GM18499 (cell line): ENCODE data around the gene HOXC9.
"Not testable (repeated sequence)": the region's sequence is repeated elsewhere in the genome, so short reads cannot be mapped to it uniquely, and the experiment has no call there.

ENCODE experiments used
- ATAC-seq: cut with Tn5 transposase; IDR thresholded peaks from one replicate; pipeline ENCODE4 v1.9.1; 2021; ENCODE audit warnings: moderate number of reproducible peaks; ENCODE audit not compliant: insufficient read depth, unreplicated experiment

Gene HOXC9

DNA sequence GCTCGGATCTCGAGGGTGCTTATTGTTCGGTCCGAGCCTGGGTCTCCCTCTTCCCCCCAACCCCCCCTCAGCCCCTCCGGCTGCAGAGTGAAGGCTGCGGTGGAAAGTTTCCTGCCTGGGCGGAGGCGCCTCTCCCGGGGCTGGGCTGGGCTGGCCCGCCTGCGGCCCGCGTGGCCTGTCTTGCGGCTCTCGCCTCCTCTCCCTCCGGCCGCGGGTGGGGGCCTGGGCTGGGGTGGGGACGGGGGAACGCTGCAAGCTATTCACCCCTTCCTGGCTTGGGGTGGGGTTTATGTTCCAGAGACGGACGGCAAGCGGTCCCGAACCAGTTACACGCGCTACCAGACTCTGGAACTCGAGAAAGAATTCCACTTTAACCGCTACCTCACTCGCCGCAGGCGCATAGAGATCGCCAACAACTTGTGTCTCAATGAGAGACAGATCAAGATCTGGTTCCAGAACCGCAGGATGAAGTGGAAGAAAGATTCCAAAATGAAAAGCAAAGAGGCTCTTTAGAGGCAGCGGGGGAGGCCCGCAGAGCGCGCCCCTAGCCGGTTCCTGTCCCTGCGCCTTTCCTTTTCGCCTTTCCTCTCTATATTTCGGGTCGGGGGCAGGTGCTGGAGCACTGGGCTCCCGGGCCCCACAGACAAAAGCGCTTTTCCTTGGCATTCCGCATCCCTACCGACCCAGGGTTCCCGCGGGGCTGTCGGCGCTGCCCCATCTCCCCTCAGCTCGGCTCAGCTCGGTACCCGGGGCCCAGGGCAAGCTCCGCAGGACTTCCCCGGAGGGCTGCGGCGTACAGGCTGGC, 34.2 kb downstream of the HOXC9 start:
- no peak for ATAC-seq

DNA sequence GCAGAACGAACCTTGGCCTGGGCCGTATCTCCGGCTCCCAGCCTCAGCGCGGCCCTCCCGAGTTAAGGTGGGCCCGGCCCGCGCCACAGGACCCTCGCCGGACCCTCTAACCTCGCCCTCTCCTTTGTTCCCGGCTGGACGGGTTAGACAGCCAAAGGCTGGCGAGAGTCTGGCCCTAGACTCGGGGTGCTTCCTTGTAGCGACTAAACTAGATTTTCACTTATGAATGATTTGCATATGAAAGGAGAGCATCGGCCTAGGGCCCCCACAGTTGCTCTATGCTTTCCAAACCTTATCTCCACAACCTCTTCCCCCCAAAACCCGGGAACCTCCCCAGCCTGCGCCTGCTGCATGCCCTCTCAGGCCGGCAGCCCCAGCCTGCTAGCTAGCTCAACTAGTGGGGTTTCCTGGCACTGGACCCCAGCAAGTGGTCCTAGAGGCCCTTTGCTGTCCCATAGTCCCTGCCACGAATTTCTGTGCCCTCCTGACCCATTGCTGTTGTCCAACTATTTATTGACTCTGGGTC, 34.9 kb downstream of the HOXC9 start:
- no peak for ATAC-seq

DNA sequence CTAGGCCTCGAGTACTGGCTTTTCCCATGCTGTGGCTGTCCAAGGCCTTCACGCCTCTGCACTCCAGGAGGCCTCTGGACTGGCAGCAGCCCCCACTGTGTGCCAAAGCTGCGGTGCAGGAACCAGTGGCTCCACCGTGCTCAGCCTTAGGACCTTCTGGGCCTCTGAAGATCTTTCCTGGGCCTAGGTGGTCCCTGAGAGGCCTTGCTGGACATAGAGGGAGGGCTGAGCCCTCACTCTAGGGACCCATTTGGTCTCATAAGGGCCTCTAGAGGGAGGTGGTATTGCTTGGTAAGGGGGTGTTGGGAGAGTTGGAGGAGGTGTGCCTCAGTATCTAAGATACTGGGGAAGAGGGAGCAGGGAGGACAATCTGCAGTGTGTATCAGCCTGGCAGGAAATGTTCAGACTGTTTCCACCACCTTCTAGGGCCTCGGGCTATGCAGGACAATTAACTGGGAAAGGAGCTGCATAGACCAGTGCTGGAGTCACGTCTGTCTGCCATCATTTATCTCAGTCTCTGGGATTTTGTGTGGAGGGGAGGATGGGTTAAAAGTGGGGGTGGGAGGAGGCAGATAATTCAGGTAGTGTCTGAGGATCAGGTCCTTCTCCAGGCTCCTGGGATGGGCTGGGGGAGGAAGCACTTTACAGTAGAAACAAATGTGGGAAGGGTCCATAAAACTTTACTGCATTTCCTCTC, 35.8 kb downstream of the HOXC9 start:
- ATAC-seq: no peak

DNA sequence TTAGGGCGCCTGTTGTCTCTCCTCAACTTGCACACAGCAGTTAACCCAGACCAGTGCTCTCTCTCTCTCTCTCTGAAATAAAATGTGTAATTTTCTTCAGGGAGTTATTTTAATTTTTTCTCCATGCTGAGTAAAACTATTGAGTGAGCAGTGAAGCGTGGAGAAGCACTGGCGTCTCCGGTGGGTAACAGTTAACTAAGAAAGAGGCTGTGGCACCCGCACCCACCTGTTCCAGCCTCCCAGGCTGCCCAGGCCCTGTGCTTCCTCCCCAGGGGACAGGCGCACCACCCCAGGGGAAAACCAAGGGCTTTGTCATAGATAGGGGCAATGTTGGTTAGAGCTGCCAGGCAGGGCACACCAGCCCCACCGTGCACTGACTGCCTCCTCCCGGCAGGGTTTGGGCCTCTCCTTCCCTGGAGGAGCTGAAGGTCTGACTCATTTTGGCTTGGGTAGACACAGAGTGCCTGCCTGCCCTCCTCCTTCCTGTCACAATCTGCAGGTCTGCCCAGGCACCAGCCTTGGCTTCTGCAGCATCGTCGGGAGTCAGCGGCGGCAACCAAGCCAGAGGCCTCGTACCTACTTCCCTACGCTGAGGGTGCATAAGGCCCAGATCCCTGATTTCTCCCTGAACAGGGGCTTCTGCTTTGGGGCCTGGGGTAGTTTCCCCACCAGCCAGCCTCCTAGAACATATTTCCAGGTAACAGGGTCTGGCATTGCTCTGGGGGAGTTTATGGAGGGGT, 36.8 kb downstream of the HOXC9 start:
- no peak for ATAC-seq

DNA sequence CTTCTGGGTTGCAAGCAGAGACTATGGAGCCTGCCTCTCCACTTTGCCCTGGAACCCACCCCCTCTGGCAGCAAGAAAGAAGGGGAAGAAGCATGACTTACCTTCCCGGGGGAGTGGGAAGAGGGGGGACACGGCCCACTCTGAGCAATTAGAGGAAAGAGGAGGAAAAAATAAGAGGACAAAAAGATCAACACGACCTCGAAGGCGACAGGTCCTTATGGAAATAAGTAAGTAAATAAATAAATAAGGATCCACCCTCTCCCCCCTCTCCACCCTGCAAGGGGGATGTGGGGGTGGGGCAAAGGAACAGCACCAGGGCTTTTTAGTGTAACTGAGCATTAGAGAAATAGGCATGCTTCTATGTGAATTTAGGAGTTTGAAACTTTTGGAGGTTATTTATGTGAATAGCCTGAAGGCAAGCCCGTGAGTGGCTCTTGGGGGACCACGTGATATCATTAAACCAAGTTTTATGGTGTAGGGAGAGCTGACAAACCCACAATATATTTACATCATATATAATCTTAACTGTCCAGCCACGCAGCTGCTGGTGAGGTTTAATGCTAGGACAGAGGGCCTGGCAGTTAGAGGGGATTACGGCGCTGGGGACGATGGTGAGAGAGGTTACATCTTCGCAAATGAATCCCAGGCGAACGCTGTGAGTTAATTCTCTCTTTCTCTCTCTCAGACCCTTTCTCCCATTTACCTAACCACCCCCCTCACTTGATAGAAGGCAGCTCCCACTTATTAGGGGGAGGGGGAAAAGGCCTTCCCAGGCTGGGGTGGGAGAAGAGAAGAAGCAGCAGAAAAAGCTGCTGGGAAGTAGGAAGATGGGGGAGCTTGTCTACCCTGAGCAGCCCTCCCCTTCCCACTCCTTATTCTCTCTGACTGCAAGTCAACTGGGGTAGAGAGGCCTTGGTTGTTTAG, 37.7 kb downstream of the HOXC9 start:
- ATAC-seq: no peak

DNA sequence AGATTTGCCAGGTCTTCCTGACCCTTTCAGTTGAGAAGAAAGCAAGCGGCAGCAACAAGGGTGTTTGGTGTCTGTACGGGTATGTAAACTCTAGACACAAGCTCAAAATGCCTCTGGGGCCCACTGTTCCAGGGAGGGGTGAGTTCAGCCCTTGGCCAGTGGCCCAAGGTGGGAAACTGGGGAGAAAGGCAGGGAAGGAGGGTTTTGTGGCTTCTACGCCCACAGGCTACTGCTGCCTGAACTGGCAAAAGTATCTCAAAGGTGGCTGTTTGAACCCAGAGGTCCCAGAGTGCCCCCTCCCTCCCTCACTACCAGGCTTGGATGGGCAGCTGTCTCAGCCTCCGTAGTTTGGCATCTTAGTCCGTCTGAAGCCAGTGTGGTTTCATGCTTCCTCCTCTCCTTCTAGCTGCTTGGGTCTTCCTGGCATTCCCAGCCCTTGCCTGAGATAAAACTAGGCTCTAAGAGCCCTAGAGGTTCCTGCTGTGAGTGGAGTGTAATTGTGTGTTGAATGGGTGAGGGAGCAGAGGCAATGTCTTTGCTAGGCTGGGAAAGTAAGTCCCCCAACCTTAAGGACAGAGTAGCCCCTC, 38.4 kb downstream of the HOXC9 start:
- no peak for ATAC-seq

DNA sequence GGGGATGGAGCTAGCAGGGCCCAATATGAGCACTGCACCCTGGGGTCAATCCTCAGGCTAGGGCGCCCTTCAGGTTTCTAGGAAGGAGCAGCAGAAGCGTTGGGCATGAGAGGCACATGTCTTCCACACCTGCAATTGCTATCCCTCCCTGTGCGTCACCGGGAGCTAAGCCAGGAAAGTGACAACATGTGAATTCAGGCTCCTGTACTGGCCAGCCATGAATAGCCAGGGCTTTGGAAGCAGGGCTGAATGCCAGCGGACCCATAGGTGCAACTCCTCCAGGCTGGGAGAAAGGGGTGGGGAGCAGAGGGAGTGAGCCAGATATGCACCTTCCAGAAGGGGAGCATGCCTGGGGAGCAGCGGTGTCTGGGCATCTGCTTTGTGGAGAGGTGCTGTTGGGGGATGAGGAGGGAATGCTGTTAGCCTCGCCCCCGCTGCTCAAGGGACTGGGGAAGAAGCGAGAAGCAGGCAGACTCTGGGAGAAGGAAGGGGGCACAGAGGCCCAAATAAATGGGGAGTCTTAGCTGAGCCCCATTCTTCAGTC, 39.0 kb downstream of the HOXC9 start:
- ATAC-seq: no peak

DNA sequence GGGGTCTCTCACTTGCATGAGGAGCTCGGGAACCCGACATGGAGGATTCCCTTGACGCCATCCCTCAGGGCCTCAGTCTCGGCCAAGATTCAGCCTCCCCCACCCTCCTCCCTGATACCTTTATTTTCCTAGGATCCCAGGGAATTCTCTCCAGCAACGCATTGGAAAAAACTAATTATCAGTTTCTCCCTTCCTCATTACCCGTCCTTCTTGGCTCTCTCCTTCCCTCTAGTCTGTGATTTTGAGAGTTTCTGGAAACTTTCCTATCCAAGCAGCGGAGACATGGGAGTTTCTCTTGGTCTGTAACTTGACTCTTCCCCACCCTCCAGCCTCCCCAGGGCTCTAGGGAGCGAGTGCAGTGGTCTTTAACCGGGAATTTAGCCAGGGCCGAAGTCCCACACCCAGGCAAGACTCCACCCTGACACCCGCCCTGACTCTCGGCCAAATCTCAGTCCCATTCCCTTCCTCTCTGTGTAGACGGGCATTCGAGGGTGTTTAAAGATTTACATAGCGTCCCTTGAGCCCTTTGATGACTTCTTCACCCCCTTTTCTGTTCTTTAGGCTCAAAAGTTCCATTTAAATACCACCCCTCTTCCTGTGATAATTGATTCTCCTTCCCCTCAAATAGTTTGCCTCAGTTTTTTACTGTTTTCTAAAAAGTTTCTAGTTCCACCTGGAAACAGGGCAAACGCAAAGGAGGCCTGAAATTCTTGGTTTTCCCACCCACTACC, 39.6 kb downstream of the HOXC9 start:
- ATAC-seq: no peak

DNA sequence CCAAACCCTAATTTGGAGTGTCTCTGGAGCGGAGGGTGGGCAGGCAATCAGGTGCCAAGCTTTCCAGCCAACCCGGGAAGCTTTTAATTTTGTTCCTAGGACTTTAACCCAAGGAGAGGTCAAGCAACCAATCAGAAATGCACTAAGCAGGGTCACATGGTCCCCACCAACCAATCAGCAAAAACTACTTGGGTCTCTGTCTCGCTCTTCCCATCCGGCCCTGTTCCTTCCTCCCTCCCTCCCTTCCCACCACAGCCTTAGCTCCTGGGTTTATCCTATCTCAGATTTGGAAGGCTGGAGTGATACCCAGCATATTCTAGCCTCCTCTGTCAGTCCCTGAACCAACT, 40.2 kb downstream of the HOXC9 start:
- ATAC-seq: no peak

DNA sequence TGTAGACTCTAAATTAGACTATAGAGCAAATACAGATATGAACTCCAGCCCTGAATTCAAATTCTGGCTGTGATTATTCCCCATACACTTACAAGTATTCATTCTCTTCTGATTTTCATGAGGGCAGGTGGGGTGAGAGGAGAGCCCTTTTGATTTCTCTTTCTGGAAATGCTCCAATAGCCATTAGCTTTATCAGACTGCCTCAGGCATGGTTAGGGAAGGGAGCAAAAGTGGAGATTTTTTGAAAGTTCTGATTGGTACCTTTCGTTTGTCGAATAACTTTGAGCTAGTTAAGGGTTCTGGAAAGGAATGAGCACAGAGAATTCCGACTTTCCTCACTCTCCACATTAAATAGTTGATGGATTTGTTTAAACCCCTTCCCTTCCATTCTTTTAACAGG, 40.7 kb downstream of the HOXC9 start:
- no peak for ATAC-seq

DNA sequence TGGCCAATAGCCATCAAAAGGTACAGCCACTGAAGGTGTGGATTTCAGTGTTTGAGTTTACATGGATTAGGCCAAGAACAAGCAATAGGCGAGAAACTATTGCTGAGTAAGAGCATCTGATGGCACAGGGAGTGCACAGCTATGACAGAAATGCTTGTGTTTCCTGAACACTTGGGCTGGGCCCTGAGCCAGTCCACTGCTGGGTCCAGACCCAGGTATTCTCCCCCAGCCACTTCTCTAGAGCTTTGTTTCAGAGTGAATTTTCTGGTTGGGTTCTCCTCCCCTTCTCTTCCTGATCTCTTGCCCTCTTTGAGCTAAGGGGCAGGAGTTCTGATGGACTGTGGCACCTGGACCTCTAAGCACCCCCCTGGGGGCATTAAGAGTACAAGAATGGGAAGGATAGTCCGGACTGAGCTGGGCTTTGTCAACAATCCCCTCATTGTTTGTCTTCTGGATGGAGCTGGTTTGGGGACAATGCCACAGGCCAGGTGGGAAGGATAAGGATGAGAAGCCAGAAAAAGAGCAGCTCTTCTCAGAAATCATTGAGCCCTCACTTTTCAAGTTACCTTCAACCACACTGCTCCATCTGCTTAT, 41.2 kb downstream of the HOXC9 start:
- no peak for ATAC-seq

DNA sequence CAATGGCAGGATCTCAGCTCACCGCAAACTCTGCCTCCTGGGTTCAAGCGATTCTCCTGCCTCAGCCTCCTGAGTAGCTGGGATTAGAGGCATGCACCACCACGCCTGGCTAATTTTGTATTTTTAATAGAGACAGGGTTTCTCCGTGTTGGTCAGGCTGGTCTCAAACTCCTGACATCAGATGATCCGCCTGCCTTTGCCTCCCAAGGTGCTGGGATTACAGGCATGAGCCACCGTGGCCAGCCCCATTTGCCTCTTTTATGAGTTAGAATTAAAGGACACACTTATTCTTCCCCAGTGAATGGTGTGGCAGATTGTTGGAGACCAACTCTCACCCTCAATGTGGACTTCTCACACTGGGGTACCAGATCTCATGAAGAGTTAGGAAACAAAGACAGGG, 42.1 kb downstream of the HOXC9 start:
- ATAC-seq: not testable (repeated sequence)

DNA sequence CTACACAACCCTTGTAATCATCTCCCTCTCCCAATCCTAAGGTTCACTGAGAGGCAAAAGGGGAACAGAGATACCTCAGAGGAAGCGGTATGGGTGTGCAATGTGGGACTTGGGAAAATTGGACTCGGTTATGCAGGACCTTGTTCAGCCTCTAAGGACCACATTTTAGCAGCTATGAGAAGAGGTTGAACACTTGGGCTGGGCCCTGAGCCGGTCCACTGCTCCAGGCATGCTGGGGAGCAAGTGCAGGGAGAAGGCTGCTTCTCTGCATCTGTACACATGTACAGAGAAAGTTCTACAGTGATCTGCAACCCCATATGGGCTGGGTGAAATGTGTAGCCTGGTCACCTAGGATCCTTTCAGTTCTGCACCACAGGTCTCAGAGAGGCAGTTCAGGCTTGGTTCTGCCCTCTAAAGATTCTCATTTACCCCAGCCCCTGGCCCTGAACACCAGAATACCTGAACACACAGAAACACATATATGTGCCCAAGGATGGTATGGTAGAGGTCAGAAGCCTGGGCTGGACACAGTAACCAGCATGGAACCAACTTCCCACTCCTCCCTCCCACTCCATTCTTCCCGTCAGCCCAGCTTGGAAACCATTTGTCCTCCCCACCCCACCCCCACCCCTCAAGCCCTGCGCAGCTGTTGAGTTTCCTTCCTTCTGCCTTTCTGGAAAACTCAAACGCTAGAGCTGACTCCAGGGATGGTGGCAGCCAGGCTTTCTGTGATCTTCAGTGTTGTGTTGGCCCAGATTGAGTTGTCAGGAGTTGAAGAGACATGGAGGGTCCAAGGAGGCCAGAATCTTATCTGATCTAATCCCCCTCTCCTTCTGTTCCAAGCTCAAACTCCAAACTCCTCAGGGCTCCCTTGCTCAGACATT, 43.3 kb downstream of the HOXC9 start:
- no peak for ATAC-seq

DNA sequence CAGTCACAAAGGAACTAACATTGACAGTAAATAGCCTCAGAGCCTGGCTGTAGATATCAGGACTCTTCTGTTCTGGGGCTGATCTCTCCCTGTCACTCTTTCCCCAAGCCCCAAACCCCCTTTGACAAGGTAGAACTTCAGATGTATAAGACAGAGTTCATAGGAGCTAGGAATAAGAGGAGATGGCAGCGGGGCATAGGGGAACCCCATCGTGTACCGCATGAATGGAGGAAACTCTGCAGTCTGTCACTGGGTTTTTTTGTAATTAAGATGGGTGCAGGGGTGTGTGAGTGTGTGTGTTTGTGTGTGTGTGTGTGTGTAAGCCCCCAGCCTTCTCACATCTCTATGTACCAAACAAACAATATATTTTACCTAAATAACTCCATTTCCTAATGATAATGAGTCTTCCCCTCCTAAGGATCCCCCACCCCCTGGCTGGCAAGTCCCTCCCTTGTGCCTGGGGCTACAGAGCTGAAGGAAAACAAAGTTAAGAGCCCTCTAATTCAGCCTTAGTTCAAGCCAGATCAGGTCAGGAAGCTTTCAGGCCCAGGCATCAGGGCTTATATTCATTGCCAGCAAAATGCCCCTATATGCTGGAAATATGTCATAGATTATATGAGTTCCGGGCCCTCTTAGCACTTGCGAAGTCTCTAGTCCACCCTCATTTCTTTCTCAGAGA, 44.6 kb downstream of the HOXC9 start:
- no peak for ATAC-seq

DNA sequence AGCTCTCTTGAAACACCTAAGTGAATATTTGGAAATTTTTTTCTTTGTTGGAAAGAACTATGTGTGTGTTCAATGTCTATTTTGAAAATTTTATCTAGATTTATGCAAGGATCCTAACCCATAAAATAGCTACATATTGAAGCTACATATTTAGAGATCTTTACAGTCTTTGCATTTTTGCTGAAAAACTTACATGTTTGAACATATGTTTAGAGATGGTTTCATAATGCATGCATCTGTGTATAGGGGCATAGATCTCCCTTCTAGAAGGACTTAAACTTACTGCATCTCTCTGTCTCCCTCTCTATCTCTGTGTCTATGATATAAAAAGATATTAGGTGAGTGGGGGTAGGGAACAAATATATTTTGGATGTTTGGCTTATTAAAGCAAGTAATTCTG, 45.4 kb downstream of the HOXC9 start:
- ATAC-seq: no peak

DNA sequence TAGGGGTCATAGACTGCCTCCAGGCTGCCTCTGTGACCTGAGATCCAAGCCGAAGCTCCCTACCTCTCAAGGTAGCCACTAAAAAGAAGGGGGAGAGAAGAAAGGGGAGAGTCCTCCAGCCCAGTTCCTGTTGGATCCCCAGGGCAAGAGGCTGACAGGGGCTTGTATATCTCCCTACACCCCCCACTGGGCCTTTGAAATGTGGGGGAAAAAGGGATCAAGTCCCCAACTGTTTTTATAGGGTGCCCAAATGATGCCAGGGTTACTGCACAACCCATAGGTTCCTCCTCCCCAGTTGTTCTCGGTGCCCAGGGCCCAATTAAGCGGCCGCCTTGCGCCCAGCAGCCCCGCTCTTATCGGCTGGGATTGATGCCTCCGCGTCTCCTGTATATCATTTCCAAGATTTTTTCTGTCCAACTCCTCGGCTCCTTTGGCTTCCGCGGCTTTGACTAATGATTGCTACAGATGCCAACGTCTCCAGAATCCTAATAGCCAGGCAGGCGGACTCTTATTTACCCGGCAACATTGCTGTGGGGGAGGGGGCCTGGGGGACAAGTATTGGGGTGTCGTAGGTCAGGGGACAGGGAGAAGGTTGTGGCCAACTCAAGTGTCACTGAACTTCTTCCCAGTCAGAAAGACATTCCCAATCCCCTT, 46.0 kb downstream of the HOXC9 start:
- ATAC-seq: no peak

DNA sequence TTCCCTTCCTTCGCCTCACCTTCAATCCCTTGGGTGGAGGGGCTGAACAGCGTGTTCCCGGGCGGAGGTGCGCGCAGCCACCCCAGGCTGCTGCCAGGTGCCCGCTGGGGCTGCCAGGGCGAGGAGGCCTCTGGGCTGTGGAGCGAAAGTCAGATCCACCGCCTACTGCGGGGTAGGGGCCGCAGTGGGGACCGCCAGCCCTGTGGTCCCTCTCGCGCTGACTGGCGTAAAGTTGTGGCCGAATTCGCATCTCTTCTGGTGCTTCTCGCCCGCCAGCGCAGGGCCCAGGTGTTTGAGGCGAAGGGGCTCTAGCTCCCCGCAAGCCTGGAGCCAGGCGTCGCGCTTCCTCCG, 46.8 kb downstream of the HOXC9 start:
- no peak for ATAC-seq
